ENCODE data around the gene SFXN5. TPM values are rescaled to one million over a fixed set of nuclear protein-coding genes. Genes with fewer than 3 reads are reported as not detected.

SFXN5 gene
- total RNA-seq, 6 experiments from 2014 or later = 10.2 to 17.0 (median 14.7) TPM

GRCh38 chr2:72926811-72927465 lies 144.6 kb downstream of the SFXN5 start:
- Mint-ChIP-seq H3K27me3 (ENCODE audit: insufficient read depth) (peaks cover 33% of the 10 kb centered on the region), H3K27ac (no peak overlapping the region), H3K36me3 (ENCODE audit: low read depth) (no peaks in the 10 kb centered on the region), H3K9me3 (no peaks in the 10 kb centered on the region), H3K4me3 (no peak overlapping the region), H3K4me1 (ENCODE audit: low read depth) (no peaks in the 10 kb centered on the region)
- DNase-seq = no peak
- no peak for TF ChIP-seq CTCF (IDR thresholded peaks at IDR 0.05)

GRCh38 chr2:72926368-72926767 lies 145.1 kb downstream of the SFXN5 start:
- Mint-ChIP-seq H3K36me3 (ENCODE audit: low read depth) (no peaks in the 10 kb centered on the region), H3K27ac (no peak overlapping the region), H3K27me3 (ENCODE audit: insufficient read depth) (peaks cover 35% of the 10 kb centered on the region), H3K4me3 (no peak overlapping the region), H3K9me3 (no peaks in the 10 kb centered on the region), H3K4me1 (ENCODE audit: low read depth) (no peaks in the 10 kb centered on the region)
- no peak for DNase-seq
- TF ChIP-seq CTCF (IDR thresholded peaks at IDR 0.05) = no peak

- Mint-ChIP-seq H3K4me3 (no peak overlapping the region), H3K36me3 (ENCODE audit: low read depth) (no peaks in the 10 kb centered on the region), H3K9me3 (no peaks in the 10 kb centered on the region), H3K27ac (no peak overlapping the region), H3K27me3 (ENCODE audit: insufficient read depth) (peaks cover 45% of the 10 kb centered on the region), H3K4me1 (ENCODE audit: low read depth) (no peaks in the 10 kb centered on the region)
- no peak for TF ChIP-seq CTCF (IDR thresholded peaks at IDR 0.05)
- no peak for DNase-seq
These were observed 146.1 kb downstream of the SFXN5 start for GRCh38 chr2:72925328-72925943.

- TF ChIP-seq CTCF (IDR thresholded peaks at IDR 0.05) = no peak
- H3K4me3 Mint-ChIP-seq = no peak overlapping the region
- H3K9me3 Mint-ChIP-seq = no peaks in the 10 kb centered on the region
- H3K27ac Mint-ChIP-seq = no peak overlapping the region
- no peak for DNase-seq
- H3K4me1 Mint-ChIP-seq (ENCODE audit: low read depth) = no peaks in the 10 kb centered on the region
- H3K27me3 Mint-ChIP-seq (ENCODE audit: insufficient read depth) = peaks cover 51% of the 10 kb centered on the region
- H3K36me3 Mint-ChIP-seq (ENCODE audit: low read depth) = no peaks in the 10 kb centered on the region
These were observed 146.9 kb downstream of the SFXN5 start for GRCh38 chr2:72924353-72925240.

GRCh38 chr2:72923833-72924352 lies 147.6 kb downstream of the SFXN5 start:
- Mint-ChIP-seq H3K4me1 (ENCODE audit: low read depth) (no peaks in the 10 kb centered on the region), H3K27ac (no peak overlapping the region), H3K27me3 (ENCODE audit: insufficient read depth) (peaks cover 58% of the 10 kb centered on the region), H3K9me3 (no peaks in the 10 kb centered on the region), H3K36me3 (ENCODE audit: low read depth) (no peaks in the 10 kb centered on the region), H3K4me3 (no peak overlapping the region)
- DNase-seq = no peak
- no peak for TF ChIP-seq CTCF (IDR thresholded peaks at IDR 0.05)
